Glomerular endothelial cell (primary cell): ENCODE data around the gene JTB. TPM values are rescaled to one million over a fixed set of nuclear protein-coding genes. Genes with fewer than 3 reads are reported as not detected.
A peak's percentile ranks its signal among the peaks of the same experiment; 100 is the strongest.
"Not testable (repeated sequence)": the region's sequence is repeated elsewhere in the genome, so short reads cannot be mapped to it uniquely, and the experiment has no call there.

ENCODE experiments used
- DNase-seq: peaks from one replicate; pipeline ENCODE4 v3.0.0-alpha.2; 2011; ENCODE audit warnings: low read depth, low spot score; ENCODE audit errors: extremely low read depth
- total RNA-seq: library from RNA; depleted of rRNA; stranded (reverse); fragments of >200 nt; gene quantifications from 2 replicates; pipeline ENCODE4 v1.2.3, GENCODE V29; 2015

JTB gene
- total RNA-seq, result 156 and 177 TPM in 2 replicates

- no peak for DNase-seq
Observed at GRCh38 chr1:153977250-153978240, at the start of gene JTB. Gene JTB (minus strand): TSS chr1:153977674. CDS start chr1:153977252, 422 bp downstream.

GRCh38 chr1:154019940-154020339 is 42.5 kb upstream of the JTB start:
- DNase-seq, result no peak

- no peak for DNase-seq
Observed at GRCh38 chr1:154019269-154019668, 41.8 kb upstream of the JTB start.

GRCh38 chr1:154014154-154014907 is 36.9 kb upstream of the JTB start:
- no peak for DNase-seq

- DNase-seq, result not testable (repeated sequence)
Observed at GRCh38 chr1:154012543-154012942, 35.1 kb upstream of the JTB start.

- no peak for DNase-seq
Observed at GRCh38 chr1:154012129-154012528, 34.7 kb upstream of the JTB start.

- DNase-seq, result no peak
Observed at GRCh38 chr1:154006136-154006535, 28.7 kb upstream of the JTB start.

GRCh38 chr1:154000420-154000819 is 22.9 kb upstream of the JTB start:
- DNase-seq, result no peak

- not testable (repeated sequence) for DNase-seq
Observed at GRCh38 chr1:153996882-153997281, 19.4 kb upstream of the JTB start.

GRCh38 chr1:153995640-153996039 is 18.2 kb upstream of the JTB start:
- no peak for DNase-seq

- DNase-seq, result no peak
Observed at GRCh38 chr1:153995202-153995601, 17.7 kb upstream of the JTB start.

GRCh38 chr1:153991806-153992205 is 14.3 kb upstream of the JTB start:
- no peak for DNase-seq

GRCh38 chr1:153991151-153991630 is 13.7 kb upstream of the JTB start:
- DNase-seq, result no peak

- DNase-seq, result peak; percentile 96
Observed at GRCh38 chr1:153990468-153991150, 13.1 kb upstream of the JTB start, which contains the start of gene RPS27. Gene RPS27 (plus strand): TSS chr1:153990762. CDS start chr1:153990797, 35 bp downstream.

- DNase-seq, result no peak
Observed at GRCh38 chr1:153987621-153988020, 10.1 kb upstream of the JTB start.

GRCh38 chr1:153985941-153986761 is 8.7 kb upstream of the JTB start, which contains the start of gene RAB13:
Gene RAB13 (minus strand): TSS chr1:153986339. CDS start chr1:153986236, 103 bp downstream.
- no peak for DNase-seq

GRCh38 chr1:153985341-153985912 is 8.0 kb upstream of the JTB start:
- DNase-seq, result no peak

GRCh38 chr1:153984123-153984894 is 6.8 kb upstream of the JTB start:
- no peak for DNase-seq

GRCh38 chr1:153981735-153982134 is 4.3 kb upstream of the JTB start:
- DNase-seq, result not testable (repeated sequence)
